Raji (cell line): ENCODE measurements around the gene TMEM44.

ENCODE experiments used
- POLR2A ChIP-seq: IDR thresholded peaks from 2 replicates; pipeline ENCODE4 v1.6.1; 2011; ENCODE audit warnings: low read depth, low read length, control low read depth; ENCODE audit not compliant: insufficient read depth

TMEM44 gene

GRCh38 chr3:194604837-194605236 is 28.4 kb downstream of the TMEM44 start:
- no peak for TF ChIP-seq POLR2A

DNA sequence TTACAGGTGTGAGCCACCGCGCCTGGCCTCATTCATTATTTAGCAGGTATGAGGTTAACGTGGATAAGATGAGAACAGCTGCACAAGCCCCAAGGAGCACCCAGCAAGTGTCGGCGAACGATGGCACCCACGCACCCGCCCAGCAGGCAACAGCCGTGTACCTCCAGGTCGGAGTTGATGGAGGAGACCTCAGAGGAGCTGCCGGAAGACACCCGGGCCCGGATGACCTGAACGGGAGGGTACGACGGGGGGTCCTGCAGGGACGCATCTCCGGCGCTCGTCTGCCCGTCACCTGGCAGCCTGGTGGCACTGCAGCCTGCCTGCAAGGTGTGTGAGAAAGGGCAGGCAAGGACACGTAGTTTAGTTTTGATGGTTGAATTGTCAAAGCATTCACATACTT is 29.1 kb downstream of the TMEM44 start:
- no peak for TF ChIP-seq POLR2A

GRCh38 chr3:194602669-194603171 is 30.5 kb downstream of the TMEM44 start:
- TF ChIP-seq POLR2A: no peak

- no peak for TF ChIP-seq POLR2A
Measured at GRCh38 chr3:194598771-194599557, 34.3 kb downstream of the TMEM44 start.

DNA sequence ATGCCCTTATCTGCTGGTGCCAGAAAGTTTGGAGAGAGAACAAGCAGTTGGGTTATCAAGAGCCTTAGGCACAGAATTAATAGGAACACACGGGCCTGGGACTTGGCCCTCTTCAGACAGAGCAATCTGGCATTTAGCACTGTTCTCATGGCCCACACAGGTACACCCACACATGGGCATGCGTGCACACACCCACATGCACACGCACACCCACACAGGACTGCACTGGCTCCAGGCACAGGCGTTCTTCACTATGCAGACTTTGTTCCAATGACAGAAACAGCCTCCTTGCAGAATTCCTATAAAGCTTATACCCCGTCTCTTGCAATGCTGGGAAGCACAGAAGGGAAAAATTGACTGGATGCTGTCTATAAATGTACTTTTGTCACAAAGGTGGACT is 36.3 kb downstream of the TMEM44 start:
- TF ChIP-seq POLR2A: no peak

GRCh38 chr3:194592798-194593752 is 40.1 kb downstream of the TMEM44 start:
- no peak for TF ChIP-seq POLR2A

DNA sequence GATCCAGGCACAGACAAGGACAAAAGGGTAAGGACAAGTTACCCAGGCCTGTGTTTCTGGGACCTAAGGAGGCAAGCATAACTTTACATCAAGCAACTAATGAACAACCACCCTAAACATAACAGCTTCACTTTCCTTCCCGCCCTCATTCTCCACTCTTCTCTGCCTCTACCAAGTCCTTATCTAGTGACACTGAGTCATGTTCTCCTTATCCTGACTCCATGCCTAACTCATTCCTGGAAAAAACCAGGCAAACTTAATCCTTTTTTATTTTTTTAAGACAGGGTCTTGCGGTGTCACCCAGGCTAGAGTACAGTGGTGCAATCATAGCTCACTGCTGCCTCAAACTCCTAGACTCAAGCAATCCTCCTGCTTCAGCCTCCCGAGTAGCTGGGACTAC is 44.5 kb downstream of the TMEM44 start:
- TF ChIP-seq POLR2A: no peak

DNA sequence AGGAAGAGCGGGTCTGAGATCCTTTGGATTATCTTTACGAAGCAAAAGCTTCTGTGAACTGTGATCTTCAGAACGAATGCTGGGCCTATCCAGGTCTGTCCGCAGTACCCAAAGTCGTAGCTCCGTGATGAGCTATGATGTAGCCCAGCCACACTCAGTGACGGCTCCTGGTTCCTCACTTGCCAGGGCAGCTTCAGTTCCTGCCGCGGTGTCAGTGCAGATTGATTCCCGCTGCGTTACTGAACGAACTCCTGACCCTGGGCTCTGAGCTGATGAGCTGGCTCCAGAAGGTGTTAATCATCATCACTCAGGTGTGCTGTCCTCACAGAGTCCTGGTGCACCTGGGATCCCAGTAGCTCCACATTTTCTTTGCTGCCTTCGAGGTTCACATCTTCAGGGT is 45.0 kb downstream of the TMEM44 start:
- no peak for TF ChIP-seq POLR2A

- TF ChIP-seq POLR2A: 0 out of 2 replicates have a peak, but pooled peaks have one; percentile 3
Measured at GRCh38 chr3:194587438-194587931, 45.7 kb downstream of the TMEM44 start.

DNA sequence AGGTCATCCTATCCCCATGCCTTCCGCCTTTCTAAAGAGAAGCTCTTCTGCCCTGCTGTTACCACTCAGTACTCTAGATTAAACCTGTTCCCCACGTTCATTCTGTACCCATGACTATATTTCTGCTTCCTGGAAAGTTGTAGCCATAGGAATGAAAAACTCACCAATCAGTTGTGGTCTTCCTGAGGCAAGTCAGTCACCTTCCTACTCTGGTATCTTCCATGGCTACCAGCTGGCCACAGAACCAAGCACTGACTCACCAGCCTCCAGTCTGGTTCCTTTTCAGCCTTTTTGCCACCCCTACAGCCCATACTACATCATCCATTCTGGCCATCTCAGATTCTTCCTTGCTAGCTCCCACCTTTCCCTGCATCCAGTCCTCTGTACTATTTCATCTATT is 46.4 kb downstream of the TMEM44 start:
- 0 out of 2 replicates have a peak, but pooled peaks have one; percentile 3 for TF ChIP-seq POLR2A

DNA sequence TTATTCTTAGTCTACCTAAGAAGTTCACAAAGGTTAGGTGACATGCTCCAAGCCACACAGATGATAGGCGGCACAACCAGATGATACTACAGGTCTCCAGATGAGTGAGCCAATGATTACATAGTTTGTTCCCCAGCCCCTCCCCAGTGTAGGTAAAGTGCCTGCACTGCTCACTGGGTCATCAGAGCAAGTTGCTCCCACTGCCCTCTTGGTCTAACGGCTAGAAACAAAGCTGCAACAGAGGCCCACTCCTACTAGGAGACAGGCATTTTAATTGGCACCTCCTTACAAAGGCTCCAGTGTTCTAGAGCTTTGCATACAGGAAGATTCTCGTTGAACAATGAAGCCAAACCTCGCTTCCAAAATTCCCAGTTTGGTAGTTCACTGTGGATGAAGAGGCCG is 47.3 kb downstream of the TMEM44 start:
- TF ChIP-seq POLR2A: no peak

DNA sequence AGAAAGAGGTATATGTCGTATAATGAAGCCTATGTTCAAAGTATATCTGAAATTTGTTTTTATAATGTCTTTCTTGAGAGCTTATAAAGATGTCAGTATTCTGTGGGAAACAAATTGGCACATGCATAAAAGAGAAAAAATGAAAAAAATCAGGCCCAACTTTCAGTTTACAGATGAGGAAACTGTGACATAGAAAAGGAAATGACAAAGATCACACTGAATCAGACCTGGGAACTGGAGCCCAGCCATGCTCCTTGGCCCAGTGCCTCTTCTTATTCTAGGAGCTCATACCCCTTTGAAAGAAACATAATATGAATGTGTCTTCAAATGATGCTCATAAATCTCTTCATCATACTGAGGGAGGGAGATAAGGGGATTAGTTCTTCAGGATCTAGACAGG is 48.4 kb downstream of the TMEM44 start:
- no peak for TF ChIP-seq POLR2A

DNA sequence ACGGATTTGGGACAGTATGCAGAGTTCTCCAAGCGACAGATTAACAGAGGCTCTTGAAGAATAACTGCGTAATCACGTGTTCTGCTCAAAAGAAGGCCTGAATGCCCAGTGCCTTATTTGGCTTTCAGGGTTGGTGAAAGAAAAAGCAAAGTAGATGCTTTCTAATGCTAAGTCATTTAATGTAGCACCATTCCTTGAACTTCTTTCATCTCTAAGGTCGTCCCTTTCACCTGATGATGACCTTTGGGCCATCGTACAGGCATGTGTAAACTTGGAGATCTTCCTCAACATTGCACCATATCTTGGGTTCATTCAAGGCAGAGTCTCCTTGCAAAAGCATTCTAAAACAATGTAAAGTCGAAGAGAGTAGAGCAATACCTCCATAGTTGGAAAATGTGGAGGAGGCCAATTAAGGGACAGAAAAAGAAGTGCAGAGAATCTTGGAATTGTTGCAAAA is 48.9 kb downstream of the TMEM44 start:
- no peak for TF ChIP-seq POLR2A

DNA sequence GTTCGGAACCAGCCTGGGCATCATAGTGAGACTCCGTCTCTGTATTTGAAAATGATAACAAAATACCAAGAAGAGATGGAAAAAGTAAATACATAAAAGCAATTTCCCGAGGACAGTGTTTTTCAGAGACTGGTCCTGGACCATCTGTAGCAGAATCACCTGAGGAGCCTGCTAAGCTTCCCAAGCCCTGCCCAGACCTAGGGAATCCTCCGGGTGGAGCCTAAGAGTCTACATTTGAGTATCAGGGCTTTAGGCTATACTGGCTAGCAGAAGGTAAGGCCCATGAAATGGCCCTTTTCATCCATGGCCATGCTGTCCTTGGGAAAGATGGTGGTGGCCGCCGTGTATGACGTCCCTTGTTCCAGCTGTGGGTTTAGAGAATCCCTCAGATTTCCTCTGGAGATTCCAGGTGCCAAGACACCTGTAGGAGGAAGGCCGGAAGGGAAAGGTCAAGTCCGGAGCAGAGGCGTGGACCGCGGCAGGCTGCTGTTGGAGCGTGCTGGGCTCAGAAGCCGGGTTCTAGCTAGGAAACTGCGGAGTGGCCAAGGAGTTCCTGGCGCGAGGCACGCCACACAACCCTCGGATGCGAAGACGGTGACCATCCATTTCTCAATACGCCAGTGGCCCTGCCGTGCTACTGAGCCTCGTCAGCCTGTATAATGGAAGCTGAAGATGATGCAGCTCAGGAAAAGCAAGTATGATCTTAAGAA is 50.9 kb downstream of the TMEM44 start:
- TF ChIP-seq POLR2A: no peak
